Activated CD8-positive, alpha-beta memory T cell treated with anti-CD3 and anti-CD28 coated beads for 1 hour (primary cell): ENCODE results near the gene SLC24A3.
A peak's percentile ranks its signal among the peaks of the same experiment; 100 is the strongest.

Source experiments
- DNase-seq, 2 donors: peaks; one replicate each; pipeline ENCODE4 v3.0.0-alpha.2; 2020; ENCODE audit warnings: low read depth in 1 of 2; ENCODE audit errors: extremely low read depth in 1 of 2

Gene SLC24A3

GRCh38 chr20:19692685-19693119, 480.3 kb downstream of the SLC24A3 start:
- peak in 1 of 2 donors; percentile 14 for DNase-seq

GRCh38 chr20:19693508-19693907, 481.1 kb downstream of the SLC24A3 start:
- DNase-seq = no peak

- DNase-seq = no peak
Observed at GRCh38 chr20:19695081-19695480, 482.6 kb downstream of the SLC24A3 start.

DNA sequence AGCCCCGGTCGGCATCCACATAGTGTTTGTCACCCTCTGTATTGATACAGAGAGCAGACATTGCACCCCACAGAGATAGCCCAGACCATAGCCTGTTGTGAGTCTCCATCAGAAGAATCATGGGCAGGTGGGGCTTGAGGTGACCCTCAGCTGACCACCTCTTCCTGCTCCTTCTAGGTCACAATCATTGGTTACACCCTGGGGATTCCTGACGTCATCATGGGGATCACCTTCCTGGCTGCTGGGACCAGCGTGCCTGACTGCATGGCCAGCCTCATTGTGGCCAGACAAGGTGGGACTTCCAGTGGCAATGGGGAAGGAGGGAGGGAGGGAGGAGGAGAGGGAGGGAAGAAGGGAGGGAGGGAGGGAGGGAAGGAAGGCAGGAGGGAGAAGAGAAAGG, 484.2 kb downstream of the SLC24A3 start:
- DNase-seq = no peak

- DNase-seq = no peak
Observed at GRCh38 chr20:19697415-19697814, 485.0 kb downstream of the SLC24A3 start.

GRCh38 chr20:19699180-19699971, 486.9 kb downstream of the SLC24A3 start:
- no peak for DNase-seq

DNA sequence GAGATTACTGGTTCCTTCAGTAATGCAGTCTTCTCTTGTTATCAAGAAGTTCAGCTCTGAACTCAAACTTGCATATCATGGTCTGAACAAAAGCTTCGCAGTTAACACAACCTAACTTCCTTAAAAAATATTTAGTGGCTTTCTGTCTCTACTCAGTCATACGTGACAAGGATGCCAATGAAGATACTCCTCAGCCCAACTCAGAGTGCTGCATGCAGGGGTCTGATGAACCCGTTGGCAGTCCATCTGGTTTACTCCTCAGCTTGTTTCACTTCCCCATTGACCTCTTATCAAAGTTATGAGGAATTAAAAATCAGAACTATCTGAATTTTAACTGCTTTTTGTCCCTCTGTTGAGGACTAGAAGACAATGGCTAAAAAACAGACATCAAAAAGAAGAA, 489.0 kb downstream of the SLC24A3 start:
- no peak for DNase-seq

DNA sequence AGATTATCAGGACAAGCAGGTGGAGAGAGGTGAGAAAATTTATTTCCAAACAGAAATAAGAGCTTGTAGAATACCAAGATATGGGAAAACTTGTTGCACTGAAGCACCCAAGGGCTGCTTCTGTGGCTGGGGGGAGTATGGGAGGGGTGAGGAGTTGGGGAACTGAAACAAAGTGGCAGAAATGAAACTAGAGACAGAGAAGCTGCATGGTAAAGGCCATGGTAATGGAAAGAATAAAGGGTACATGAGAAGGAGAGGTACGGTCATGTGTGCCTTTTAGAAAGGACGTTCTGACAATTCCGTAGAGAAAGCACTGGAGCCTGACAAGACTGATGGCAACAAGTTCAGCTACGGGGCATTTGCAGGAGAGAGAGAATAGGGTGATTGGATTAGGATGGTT, 494.0 kb downstream of the SLC24A3 start:
- no peak for DNase-seq

GRCh38 chr20:19709635-19710335, 497.3 kb downstream of the SLC24A3 start:
- no peak for DNase-seq

- no peak for DNase-seq
Observed at GRCh38 chr20:19710336-19711120, 498.1 kb downstream of the SLC24A3 start.

DNA sequence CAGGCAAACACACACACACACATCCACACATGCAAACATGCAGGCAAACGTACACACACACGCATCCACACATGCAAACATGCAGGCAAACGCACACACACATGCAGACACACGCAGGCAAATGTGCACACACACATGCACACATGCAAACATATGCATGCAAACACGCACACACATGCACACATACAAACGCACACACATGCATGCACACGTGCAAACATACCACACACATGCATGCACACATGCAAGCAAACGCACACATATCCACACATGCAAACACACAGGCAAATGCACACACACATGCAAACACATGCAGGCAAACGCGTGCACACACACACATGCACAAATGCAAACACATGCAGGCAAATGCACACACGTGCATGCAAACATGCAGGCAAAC, 498.7 kb downstream of the SLC24A3 start:
- DNase-seq = no peak

DNA sequence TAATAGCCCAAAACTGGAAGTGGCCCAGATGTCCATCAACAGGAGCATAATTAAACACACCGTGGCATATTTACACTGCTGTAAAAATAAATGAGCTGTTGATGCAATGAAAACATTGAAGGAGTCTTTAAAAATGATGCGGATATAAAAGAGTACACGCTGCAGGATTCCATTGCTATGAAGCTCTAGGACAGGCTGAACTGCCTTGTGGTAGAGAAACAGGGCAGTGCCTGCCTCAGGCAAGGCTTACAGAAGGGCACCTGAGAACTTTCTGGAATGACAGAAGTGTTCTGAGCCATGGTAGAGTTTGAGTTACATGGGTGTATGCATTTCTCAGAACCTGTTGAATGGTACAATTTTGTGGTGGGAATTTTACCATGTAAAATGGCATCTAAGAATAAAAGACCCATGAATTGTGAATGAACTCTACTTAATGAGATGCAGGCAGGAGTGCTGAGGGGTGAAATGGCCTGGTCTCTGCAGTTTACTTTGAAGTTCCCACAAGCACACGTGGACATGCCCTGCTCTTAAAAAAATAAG, 500.3 kb downstream of the SLC24A3 start:
- no peak for DNase-seq

GRCh38 chr20:19713822-19714578, 501.6 kb downstream of the SLC24A3 start:
- no peak for DNase-seq

DNA sequence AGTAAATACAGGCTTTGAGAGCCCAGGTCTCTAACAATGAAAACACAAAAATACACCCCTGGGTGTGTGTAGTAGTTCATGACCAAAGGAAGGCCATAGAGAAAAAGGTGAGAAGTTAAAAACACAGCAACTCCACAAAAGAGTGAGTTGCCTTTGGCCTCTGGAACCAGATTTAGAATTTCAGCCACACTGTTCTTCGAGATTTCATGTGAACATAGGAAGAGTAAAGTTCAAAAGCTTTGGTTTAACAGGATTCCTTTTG, 502.1 kb downstream of the SLC24A3 start:
- DNase-seq = no peak

GRCh38 chr20:19715986-19716385, 503.5 kb downstream of the SLC24A3 start:
- no peak for DNase-seq

GRCh38 chr20:19718880-19719279, 506.4 kb downstream of the SLC24A3 start:
- DNase-seq = no peak

DNA sequence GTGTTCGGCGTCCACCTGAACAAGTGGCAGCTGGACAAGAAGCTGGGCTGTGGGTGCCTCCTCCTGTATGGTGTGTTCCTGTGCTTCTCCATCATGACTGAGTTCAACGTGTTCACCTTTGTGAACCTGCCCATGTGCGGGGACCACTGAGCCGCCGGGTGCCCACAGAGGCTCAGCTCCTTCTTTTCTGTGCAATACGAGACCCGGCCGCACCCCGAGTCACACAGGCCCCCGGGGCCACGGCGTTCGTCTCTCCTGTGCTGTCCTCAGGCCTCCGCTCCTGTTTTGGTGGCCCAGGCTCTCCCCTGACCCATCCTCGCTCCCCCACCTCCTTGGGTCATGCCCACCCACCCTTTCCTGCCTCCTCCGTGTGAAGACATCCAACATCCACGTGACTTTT, 508.5 kb downstream of the SLC24A3 start:
- DNase-seq = no peak

- DNase-seq = no peak
Observed at GRCh38 chr20:19723051-19723450, 510.6 kb downstream of the SLC24A3 start.

DNA sequence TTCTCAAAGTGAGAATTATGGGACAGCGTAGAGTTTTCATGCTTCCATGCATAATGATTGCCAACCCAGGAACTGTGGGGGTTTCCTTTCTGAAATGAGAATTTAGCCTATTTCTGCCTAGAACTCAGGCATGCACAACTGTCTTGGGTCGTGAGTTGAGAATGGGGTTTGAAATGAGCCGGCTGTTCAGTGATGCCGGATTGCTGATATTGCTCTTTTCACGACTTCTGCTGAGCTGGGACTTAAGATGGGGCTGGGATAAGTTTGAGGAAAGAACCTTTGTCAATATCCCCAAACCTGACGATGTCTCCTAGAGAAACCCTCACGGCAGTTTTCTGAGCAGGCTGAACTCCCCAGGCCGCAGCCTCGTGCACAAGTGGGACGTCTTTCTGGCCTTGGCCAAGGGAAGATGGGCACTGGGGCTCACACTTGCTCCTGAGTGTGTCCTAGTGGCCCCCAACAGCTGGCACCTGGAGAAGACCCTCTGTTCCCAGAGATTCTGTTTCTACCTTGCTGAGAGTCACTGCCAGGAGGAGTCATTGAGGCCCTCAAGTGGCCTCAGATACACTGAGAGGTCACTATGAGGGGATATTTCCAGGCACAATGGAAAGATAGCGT, 511.5 kb downstream of the SLC24A3 start:
- DNase-seq = no peak

GRCh38 chr20:19725373-19725772, 512.9 kb downstream of the SLC24A3 start:
- no peak for DNase-seq
